GM18517 (cell line): ENCODE measurements around the gene RLN3.
"Not testable (repeated sequence)": the region's sequence is repeated elsewhere in the genome, so short reads cannot be mapped to it uniquely, and the experiment has no call there.

Experiments
- ATAC-seq: cut with Tn5 transposase; IDR thresholded peaks from one replicate; pipeline ENCODE4 v1.9.1; 2021; ENCODE audit warnings: mild to moderate bottlenecking, moderate library complexity; ENCODE audit not compliant: unreplicated experiment

RLN3 gene

GRCh38 chr19:14019100-14019499 lies 8.8 kb upstream of the RLN3 start:
- ATAC-seq, result no peak

DNA sequence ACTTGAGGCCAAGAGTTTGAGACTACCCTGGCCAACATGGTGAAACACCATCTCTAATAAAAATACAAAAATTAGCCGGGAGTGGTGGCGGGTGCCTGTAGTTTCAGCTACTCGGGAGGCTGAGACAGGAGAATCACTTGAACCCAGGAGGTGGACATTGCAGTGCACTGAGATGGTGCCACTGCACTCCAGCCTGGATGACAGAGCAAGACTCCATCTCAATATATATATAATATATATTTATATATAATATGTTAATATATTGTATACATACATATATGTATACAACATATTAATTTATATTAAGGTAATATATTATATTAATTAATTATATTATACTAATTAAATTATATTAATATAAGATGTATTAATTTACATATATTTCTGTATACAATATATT lies 8.2 kb upstream of the RLN3 start:
- not testable (repeated sequence) for ATAC-seq

GRCh38 chr19:14021474-14021873 lies 6.5 kb upstream of the RLN3 start:
- ATAC-seq, result no peak

DNA sequence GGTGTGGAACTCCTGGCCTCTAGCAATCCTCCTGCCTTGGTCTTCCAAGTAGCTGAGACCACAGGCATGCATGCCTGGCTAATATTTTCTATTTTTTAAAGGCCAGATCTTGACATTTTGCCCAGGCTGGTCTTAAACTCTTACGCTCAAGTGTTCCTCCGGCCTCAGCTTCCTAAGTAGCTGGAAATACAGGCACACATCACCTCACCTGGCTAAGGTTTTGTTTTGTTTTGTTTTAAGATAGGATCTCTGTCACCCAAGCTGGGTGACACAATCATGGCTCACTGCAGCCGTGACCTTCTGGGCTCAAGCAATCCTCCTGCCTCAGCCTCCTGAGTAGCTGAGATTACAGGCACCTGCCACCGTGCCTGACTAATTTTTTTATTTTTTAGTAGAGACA lies 5.5 kb upstream of the RLN3 start:
- ATAC-seq, result no peak

GRCh38 chr19:14023404-14024235 lies 4.3 kb upstream of the RLN3 start:
- ATAC-seq, result no peak

GRCh38 chr19:14026652-14027192 lies 1.2 kb upstream of the RLN3 start:
- not testable (repeated sequence) for ATAC-seq

DNA sequence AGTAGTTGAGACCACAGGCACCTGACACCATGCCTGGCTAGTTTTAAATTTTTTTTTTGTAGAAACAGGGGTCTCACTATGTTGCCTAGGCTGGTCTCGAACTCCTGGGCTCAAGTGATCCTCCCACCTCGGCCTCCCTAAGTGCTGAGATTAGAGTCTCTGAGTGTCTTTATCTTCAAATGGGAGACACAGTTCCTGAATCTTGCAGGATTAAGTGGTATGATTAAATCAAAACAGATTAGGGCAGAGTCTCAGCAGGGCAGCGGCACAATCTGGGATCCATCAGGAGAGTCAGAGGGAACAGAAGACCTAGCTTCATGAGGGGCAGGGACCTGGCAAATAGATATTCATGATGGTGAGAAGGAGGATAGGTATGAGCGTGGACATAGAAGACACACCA lies 953 bp downstream of the RLN3 start:
- ATAC-seq, result no peak

GRCh38 chr19:14030997-14031718 lies 3.2 kb downstream of the RLN3 start:
- ATAC-seq, result no peak

GRCh38 chr19:14031719-14032480 lies 4.0 kb downstream of the RLN3 start, which contains the start of gene IL27RA:
IL27RA (plus strand) TSS chr19:14031762; CDS start chr19:14031873, 111 bp downstream.
- no peak for ATAC-seq

GRCh38 chr19:14033946-14034345 lies 6.0 kb downstream of the RLN3 start:
- no peak for ATAC-seq

- not testable (repeated sequence) for ATAC-seq
Observed at GRCh38 chr19:14035159-14035558, 7.2 kb downstream of the RLN3 start.

- no peak for ATAC-seq
Observed at GRCh38 chr19:14035706-14036105, 7.8 kb downstream of the RLN3 start.

GRCh38 chr19:14039181-14039580 lies 11.2 kb downstream of the RLN3 start:
- ATAC-seq, result no peak

- not testable (repeated sequence) for ATAC-seq
Observed at GRCh38 chr19:14042659-14043608, 15.0 kb downstream of the RLN3 start.

- not testable (repeated sequence) for ATAC-seq
Observed at GRCh38 chr19:14047866-14048265, 19.9 kb downstream of the RLN3 start.

GRCh38 chr19:14048443-14049153 lies 20.6 kb downstream of the RLN3 start:
- no peak for ATAC-seq

GRCh38 chr19:14050512-14050911 lies 22.6 kb downstream of the RLN3 start:
- ATAC-seq, result no peak

DNA sequence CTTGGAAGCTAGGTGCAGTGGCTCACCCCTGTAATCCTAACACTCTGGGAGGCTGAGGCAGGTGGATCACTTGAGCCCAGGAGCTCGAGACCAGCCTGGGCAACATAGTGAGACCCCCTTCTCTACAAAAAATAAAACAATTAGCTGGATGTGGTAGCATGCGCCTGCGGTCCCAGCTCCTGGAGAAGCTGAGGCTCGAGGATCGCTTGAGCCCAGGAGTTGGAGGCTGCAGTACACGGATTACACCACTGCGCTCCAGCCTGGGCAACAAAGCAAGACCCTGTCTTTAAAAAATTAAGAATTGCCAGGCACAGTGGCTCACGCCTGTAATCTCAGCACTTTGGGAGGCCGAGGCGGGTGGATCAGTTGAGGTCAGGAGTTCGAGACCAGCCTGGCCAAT lies 23.0 kb downstream of the RLN3 start:
- not testable (repeated sequence) for ATAC-seq

DNA sequence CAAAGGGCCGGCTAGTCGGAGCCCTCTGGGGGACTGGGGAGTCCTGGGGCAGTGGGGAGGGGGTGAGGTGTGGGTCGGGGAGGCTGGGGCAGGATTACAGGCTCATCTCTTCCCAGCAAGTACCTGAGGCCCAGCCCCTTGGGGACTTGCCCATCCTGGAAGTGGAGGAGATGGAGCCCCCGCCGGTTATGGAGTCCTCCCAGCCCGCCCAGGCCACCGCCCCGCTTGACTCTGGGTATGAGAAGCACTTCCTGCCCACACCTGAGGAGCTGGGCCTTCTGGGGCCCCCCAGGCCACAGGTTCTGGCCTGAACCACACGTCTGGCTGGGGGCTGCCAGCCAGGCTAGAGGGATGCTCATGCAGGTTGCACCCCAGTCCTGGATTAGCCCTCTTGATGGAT lies 24.0 kb downstream of the RLN3 start:
- ATAC-seq, result no peak
